Hematopoietic multipotent progenitor cell treated with erythropoietin and hydrocortisone succinate and interleukin-3 and kit ligand, for 8 days (in vitro differentiated cells): ENCODE results near the gene CEP85L.
"Not testable (repeated sequence)": the region's sequence is repeated elsewhere in the genome, so short reads cannot be mapped to it uniquely, and the experiment has no call there.

ENCODE experiments used
- DNase-seq: peaks from one replicate; pipeline ENCODE4 v3.0.0-alpha.2; 2015

CEP85L gene

GRCh38 chr6:118489990-118490389 is 161.4 kb downstream of the CEP85L start:
- no peak for DNase-seq

GRCh38 chr6:118488631-118489030 is 162.8 kb downstream of the CEP85L start:
- DNase-seq: no peak

DNA sequence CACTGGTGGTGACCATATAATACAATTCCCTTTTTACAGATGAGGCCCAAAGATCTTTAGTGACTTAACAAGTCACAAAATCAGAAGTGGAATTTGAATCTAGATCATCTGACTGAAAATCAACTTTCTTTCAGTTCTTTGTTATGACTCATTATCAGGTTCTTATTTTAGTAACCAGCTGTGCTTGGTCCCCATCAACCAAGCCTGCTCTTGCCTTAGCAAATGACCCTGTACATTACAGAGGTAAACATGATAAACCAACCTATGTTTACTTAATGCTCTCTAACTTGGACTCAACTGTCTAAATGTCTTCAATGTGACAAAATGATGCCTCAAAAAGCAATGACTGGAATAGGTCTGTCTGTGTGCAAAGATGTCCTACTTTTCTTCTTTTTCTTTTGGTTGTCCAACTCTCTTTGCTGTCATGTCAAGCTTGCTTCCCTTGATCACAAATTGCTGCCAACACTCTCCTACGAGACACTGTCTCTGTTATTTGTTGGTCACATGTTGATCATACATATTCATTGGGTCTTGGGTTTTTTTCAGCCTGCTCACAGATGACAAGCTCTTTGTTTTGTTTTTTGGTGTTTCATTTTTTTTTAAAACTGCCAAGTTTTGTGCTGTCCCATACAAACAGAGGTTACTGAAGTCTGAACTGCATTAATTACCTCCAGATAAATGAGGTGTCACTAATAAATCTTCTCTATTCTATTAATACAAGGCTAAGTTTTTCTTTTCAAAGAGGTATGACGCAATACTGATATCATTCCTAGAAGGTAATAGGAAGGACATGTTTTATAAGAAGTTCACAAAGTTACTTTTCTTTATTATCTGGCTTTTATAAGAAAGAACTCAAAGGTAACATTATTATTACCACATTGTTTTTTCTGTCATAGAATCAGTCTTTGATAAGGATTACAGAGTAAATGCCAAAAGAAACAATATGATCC is 165.5 kb downstream of the CEP85L start:
- no peak for DNase-seq

- no peak for DNase-seq
Measured at GRCh38 chr6:118476551-118476950, 174.8 kb downstream of the CEP85L start.

DNA sequence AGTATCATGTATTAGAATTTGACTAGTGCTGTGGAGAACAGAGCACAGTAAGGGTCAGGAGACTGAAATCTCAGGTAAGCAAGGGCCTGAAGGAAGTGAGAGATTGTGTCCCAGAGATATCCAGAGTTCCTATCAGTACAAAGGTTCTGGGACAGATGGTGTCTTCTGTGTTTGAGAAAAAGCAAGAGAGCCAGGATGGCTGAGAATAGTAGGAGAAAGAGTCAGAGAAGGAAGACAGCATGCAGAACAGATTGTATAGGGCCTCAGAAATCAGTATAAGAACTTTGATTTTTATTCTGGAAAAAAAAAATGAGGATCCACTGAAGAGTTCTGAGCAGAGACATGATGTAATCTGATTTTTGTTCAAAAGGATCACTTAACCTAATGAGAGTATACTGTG is 178.1 kb downstream of the CEP85L start:
- DNase-seq: no peak

GRCh38 chr6:118469468-118469867 is 181.9 kb downstream of the CEP85L start:
- no peak for DNase-seq

DNA sequence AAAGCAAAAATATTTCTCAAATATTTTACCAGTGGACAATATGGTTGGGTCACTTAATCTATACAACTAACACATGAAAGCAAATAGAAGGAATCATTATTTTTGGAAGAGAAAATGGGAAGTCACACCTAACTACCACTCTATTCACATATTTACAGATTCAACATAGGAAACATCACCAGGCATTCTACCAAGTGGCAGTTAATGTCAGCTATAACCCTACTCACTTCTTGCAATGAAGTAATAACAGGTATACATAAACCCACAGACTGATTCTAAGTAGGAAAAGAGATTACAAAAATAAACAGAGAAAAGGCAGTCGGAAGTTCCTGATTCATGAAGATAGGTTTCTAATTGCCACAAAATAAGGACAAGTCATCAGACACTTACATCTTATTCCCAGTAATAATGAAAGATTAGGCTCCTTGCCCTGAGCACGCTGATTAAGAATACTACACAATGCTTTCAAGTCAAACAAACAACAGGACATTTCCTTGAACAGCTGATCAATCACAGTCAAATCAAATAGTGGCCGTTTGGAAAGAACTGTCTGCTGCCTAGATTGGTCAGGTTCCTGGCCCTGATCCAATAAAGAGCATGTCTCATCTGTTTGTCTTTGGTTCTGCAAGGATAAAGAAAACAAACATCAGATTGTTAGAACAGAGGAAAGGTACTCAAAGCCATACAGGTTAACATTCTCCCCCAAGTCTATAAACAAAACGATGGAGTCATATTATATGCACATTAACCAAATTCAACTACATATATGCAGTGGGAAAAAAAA is 182.5 kb downstream of the CEP85L start:
- DNase-seq: no peak

DNA sequence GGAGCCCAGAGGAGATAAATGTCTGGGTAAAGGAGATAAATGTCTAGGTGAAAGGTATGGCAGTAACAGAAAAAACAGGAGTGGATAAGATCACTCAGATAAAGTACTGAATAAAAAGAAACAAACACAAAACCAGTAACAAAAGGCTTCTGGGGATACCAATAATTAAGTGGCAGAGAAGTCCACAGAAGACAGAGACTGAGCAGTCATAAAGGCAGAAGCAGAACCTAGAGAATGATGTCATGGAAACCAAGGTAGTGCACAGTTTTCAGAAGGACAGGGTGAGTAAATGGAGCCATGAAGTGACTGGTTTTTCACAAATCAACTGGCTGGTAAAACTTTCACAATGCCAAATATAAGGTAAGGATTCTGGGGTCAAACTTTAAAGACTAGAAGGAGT is 184.2 kb downstream of the CEP85L start:
- no peak for DNase-seq

GRCh38 chr6:118464620-118465019 is 186.8 kb downstream of the CEP85L start:
- no peak for DNase-seq

DNA sequence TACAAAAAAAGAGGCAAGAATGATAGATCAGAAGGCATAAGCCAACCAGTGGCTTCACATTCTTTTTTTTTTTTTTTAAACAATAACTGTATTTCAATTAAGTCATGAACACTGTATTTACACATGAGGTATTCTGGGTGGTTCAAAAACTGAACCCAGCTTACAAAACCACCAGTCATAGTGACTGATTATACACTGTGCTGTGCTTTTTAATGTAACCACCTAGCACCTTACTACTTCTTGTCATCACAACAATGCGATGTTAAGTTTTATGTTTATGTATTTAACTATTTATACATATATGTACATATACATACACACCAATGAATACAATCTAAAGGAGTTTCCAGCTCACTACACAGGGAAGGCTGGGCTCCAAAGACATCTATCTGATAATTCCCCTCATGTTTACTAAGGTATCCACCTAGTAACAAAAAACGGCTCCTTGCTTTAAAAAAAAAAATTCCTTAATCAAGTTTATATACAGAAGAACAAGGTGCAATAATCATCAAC is 190.4 kb downstream of the CEP85L start:
- no peak for DNase-seq

- no peak for DNase-seq
Measured at GRCh38 chr6:118456982-118457381, 194.4 kb downstream of the CEP85L start.

- no peak for DNase-seq
Measured at GRCh38 chr6:118451839-118452238, 199.6 kb downstream of the CEP85L start.

DNA sequence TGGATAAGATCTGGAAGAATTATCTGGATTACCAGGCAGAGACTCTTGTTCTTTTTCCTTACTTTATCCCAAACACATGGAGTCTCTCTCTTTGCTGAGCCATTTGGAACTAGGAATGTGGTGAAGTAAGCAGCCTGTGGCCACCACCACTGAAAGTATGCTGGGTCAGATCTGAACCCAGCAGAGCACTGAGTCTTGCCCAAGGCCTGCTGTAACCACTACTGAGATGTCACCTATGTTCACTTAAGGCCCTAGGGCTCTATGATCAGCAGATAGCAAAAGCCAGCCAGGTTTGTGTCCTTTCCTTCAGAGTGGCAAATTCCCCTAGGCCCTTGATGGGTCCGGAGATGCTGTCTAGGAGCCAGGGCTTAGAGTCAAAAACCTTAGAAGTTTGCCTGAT is 206.6 kb downstream of the CEP85L start:
- no peak for DNase-seq

DNA sequence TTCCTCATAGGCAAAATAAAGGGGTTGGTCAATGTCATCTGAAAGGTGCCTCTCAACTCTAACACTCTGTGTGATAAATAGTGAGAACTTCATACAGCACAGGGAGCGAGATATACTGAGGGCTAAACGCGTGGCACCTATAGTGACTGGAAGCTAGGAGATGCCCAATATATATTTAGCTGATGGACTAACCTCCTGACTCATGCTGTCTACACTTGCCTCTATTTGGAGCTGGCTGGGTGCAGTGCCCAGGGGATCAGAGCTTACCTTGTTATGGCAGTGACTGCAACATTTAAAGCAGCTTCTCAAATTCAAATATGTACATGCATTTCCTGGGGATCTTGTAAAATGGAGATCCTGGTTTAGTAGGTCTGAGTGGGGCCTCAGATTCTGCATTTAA is 214.9 kb downstream of the CEP85L start:
- no peak for DNase-seq

- not testable (repeated sequence) for DNase-seq
Measured at GRCh38 chr6:118434147-118434546, 217.2 kb downstream of the CEP85L start.

DNA sequence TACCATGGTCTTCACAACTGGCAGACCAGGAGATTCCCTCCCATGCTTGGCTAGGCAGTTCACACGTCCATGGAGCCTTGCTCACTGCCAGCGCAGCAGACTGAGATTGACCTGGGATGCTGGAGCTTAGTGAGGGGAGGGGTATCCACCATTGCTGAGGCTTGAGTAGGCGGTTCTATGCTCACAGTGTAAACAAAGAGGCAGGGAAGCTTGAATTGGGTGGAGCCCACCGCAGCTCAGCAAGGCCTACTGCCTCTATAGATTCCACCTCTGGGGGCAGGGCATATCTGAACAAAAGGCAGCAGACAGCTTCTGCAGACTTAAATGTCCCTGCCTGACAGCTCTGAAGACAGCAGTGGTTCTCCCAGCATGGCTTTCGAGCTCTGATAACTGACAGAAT is 230.1 kb downstream of the CEP85L start:
- DNase-seq: not testable (repeated sequence)

GRCh38 chr6:118419448-118420394 is 231.7 kb downstream of the CEP85L start:
- no peak for DNase-seq
